Mammary epithelial cell (primary cell): ENCODE results near the gene NPTXR.

Source experiments
- CTCF ChIP-seq, 2 donors: IDR thresholded peaks in 1 of 2; conservative IDR thresholded peaks in 1 of 2; 2 replicates each; pipeline ENCODE4 v1.5.1; 2011 to 2012; ENCODE audit warnings: inconsistent platforms in 2 of 2, low read length in 2 of 2, mild to moderate bottlenecking in 2 of 2, control low read depth in 1 of 2, low read depth in 1 of 2; ENCODE audit not compliant: insufficient read depth in 1 of 2; ENCODE audit errors: extremely low read depth in 1 of 2
- EZH2 ChIP-seq: IDR thresholded peaks from 2 replicates; pipeline ENCODE4 v1.6.1; 2012; ENCODE audit warnings: low read length, inconsistent platforms, borderline replicate concordance

DNA sequence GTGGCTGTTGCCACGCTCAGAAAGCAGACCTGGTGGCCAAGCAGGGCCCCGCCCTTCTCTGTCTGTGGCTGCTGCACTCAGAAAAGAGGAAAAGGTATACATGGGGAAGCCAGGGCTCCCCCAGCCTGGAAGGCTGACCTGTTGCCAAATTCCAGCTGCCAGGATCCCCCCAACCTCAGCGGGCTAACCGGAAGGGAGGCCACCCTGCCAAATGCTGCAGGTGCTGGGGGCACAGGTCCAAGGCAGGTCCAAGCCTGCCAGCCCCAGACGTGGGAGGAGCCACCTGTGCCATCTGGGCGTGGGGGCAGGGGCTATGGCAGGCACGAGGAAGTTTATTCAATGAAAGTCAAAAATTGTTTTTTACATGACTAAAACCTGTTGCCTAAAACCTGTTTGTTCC, 2.6 kb downstream of the NPTXR start:
- no peak for TF ChIP-seq CTCF (conservative IDR thresholded peaks at IDR 0.05 in 1 of 2, IDR thresholded peaks at IDR 0.05 in 1 of 2; ENCODE audit: extremely low read depth in 1 of 2, insufficient read depth in 1 of 2, low read depth in 1 of 2, low read length in 2 of 2)
- no peak for TF ChIP-seq EZH2
